Omental fat pad (tissue), 4 donors: Measurements from ENCODE around the gene HESX1. TPM values are rescaled to one million over a fixed set of nuclear protein-coding genes. Genes with fewer than 3 reads are reported as not detected.

Experiments used
- ATAC-seq: fragments of 150-250 bp; one replicate; pipeline ENCODE4 v1.9.1; 2016; ENCODE audit warnings: mild to moderate bottlenecking, moderate library complexity; ENCODE audit not compliant: low FRiP score
- DNase-seq: peaks from one replicate; pipeline ENCODE4 v3.0.0-alpha.2; 2019; ENCODE audit warnings: low spot score
- total RNA-seq, 4 donors: library from RNA; depleted of rRNA; stranded (reverse); fragments of >200 nt; gene quantifications; one replicate each; pipeline ENCODE4 v1.1.0, GENCODE V29; 2016
- TF ChIP-seq, protein P1 (sequence below), 3 donors: fragments of 450-650 bp; IDR thresholded peaks; one replicate each; pipeline ENCODE4 v1.5.1; 2016 to 2017; ENCODE audit warnings: antibody characterized with exemption in 3 of 3, mild to moderate bottlenecking in 3 of 3, moderate library complexity in 2 of 3

The HESX1 gene
- total RNA-seq, 4 donors from 2014 or later: 0.82 to 1.9 TPM; not detected in 2

DNA sequence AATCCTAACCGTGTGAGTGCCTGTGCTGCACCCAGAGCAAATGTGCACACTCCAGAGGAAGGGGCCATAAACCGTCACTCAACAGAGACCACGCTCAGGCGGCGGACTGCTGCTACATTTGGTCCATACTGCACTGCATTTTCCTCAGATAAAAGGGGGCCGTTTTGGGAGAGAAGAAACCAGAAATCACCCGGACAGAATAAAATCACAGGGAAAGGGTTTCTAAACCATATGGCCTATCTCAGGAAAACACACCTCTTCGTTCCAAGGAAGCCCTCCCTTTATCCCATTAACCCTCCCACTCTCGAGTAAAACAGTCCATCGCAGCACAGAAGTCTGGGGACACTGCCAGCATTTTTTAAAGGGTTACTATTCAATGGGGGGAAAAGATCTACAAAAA, 42.2 kb downstream of the HESX1 start:
- DNase-seq (no peak), ATAC-seq (no peak)
- TF ChIP-seq, protein P1, sequence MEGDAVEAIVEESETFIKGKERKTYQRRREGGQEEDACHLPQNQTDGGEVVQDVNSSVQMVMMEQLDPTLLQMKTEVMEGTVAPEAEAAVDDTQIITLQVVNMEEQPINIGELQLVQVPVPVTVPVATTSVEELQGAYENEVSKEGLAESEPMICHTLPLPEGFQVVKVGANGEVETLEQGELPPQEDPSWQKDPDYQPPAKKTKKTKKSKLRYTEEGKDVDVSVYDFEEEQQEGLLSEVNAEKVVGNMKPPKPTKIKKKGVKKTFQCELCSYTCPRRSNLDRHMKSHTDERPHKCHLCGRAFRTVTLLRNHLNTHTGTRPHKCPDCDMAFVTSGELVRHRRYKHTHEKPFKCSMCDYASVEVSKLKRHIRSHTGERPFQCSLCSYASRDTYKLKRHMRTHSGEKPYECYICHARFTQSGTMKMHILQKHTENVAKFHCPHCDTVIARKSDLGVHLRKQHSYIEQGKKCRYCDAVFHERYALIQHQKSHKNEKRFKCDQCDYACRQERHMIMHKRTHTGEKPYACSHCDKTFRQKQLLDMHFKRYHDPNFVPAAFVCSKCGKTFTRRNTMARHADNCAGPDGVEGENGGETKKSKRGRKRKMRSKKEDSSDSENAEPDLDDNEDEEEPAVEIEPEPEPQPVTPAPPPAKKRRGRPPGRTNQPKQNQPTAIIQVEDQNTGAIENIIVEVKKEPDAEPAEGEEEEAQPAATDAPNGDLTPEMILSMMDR (IDR thresholded peaks at IDR 0.05): no peak

DNA sequence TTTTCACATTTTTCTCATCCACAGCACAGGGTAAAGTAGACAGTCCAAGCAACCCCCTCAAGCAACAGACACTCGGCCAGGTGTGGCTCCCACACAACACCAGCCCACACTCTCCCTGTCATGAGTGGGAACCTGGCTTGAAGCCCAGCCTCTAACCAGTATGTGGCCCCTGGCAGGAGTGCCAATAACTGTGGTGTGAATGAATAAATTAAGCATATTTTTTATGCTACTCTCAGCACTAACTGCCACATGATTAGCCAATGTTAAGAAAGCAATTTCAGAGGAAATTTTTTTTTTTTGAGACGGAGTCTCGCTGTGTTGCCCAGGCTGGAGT, 44.5 kb downstream of the HESX1 start:
- TF ChIP-seq, protein P1 (IDR thresholded peaks at IDR 0.05): no peak
- ATAC-seq: no peak

DNA sequence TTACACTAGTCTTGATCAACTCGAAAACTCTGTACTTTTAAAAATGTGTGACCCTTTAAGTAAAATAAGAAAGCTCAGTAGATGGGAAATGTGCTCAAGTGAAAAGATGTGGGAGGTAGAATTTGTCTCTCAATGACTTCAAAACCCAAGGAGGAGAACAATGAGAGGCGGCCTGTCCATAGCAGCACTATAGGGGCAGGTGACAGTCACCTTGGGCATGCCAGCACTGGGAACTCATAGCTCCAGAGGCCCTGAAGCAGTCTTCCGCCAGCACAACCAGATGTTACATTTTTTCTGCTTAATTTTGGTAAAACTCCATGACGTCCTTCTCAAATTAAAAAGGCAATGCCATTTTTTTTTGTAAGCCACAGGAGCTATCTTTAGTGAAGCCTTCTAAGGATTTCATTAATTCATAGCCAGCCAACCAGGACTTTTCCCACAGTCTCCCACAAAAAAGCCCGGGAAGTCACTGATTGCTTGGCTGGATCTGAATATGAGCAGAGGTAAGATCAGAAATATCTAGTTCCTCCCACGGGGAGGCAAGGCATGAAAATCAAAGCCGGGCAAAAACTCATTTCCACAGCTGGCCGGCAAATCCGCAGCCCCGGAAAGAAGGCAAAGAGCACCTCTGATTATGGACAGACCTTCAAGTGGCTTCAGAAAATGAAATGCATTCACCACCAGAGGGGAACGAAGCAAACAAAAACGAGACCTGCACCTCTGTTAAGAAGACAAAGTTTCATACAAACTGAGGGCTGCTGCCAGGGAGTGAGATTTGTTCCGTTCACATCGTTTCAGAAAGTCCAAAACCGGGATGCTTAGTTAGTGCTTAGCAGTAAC, 45.1 kb downstream of the HESX1 start:
- DNase-seq (no peak), ATAC-seq (no peak)
- TF ChIP-seq, protein P1 (IDR thresholded peaks at IDR 0.05): no peak

More for the DNA sequence above, 44.5 kb downstream of the HESX1 start:
- DNase-seq: no peak

DNA sequence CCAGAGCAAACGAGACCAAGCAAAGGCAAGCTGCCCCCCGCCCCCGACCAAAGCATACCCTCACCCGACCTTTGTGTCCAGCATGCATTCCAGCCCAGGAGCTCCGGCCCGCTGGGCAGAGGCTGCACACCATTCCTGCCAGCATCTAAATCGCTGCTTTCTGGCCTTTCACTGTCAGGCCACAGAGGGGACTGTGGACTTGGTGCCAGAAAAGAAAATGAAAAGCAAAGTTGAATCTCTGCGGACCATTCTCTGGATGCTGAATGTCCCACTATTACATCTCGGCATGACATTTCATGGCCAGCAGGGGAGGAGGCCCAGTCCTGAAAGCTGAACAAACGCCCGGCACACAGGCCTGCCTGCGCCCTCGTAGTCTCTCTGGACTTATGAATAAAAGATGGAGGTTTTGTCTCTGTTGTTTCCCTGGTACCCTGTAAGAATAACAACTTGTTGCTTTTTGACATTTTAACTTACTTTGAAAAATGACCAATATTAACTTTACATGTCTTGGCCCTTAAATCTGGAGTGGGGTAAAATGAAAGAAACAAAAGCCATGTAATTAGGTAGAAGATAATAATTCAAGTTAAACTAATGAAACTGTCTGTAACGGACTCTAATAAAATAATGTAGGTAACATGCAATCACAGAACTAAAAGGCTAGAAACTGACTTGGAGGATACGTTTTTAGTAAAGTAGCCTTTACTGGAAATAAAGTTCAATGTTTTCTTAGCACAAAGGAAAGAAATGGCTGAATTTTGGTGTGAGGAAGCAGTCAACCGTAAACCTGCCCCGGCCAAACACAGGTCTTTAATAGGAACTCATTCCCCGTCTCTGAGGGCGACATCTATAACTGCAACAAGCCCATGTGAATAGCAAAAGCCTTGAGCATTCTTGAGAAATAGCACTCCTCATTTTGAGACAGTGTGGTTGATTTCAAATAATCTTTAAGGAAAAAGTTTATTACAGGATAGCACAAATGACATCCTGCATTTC, 47.3 kb downstream of the HESX1 start:
- ATAC-seq (no peak), DNase-seq (no peak)
- TF ChIP-seq, protein P1 (IDR thresholded peaks at IDR 0.05): no peak

DNA sequence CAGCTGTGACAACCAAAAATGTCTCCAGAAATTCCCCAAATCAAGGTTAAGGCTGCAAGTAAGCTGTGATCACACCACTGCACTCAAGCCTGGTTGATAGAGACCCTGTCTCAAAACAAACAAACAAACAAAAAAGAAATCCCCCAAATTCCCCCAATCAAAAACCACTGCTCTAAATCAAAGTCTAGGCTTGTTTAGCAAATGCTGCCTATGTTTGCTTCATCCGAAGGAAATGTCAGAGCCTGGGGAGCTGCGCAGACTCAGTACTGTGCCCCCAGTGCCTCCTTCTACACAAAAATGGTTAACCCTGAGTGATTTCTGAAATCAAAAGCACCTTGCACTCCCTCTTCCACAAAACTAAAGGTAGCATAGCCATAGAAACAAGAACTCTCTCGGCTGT, 48.0 kb downstream of the HESX1 start:
- DNase-seq (no peak), ATAC-seq (no peak)
- TF ChIP-seq, protein P1 (IDR thresholded peaks at IDR 0.05): no peak

DNA sequence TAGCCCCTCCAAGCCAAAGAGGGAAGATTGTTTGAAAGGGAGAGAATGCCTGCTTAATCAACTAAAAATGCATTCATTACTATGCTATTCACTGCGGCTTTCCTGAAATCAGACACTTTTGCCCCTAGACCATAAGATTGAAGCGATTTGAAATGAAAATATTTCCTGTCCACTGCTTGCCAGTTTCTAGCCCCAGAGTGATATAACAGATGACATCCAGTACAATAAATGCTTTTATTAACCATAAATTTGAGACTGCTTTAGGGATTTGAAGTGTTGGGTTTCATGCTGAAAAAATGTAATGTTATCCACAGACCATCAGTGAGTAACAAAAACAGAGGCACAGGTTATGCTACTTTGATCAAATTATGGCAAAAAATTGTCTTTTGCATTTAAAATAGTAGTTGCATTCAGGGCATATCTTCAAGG, 48.7 kb downstream of the HESX1 start:
- no peak for ATAC-seq
- DNase-seq: no peak

More for the DNA sequence above, 48.7 kb downstream of the HESX1 start:
- TF ChIP-seq, protein P1 (IDR thresholded peaks at IDR 0.05): no peak
